Psoas muscle (tissue), 8 donors: Measurements from ENCODE around the gene CH25H. TPM values are rescaled to one million over a fixed set of nuclear protein-coding genes. Genes with fewer than 3 reads are reported as not detected.

Experiments used
- ATAC-seq, 4 donors: fragments of 200-7000 bp; cut with Tn5 transposase; one replicate each; pipeline ENCODE4 v1.9.1; 2020; ENCODE audit warnings: moderate library complexity in 3 of 4, mild to moderate bottlenecking in 2 of 4
- DNase-seq, 2 donors: peaks; one replicate each; pipeline ENCODE4 v3.0.0-alpha.2; 2020
- H3K27ac ChIP-seq: fragments of 200-600 bp; one replicate; pipeline ENCODE4 v1.8.0; 2022
- H3K27me3 ChIP-seq, 3 donors: fragments of 200-600 bp in 1 of 3; one replicate each; pipeline versions ENCODE4 v1.6.1 to v1.8.0; 2013 to 2022; ENCODE audit warnings: low read length in 2 of 3, mild to moderate bottlenecking in 2 of 3, moderate library complexity in 1 of 3; ENCODE audit not compliant: insufficient read depth in 3 of 3
- H3K36me3 ChIP-seq, 2 donors: fragments of 200-600 bp in 1 of 2; one replicate each; pipeline versions ENCODE4 v1.6.1 to v1.8.0; 2013 to 2022; ENCODE audit warnings: low read depth in 1 of 2, mild to moderate bottlenecking in 1 of 2, moderate library complexity in 1 of 2; ENCODE audit not compliant: insufficient read depth in 1 of 2
- H3K4me1 ChIP-seq: fragments of 200-600 bp; one replicate; pipeline ENCODE4 v1.8.0; 2022
- H3K4me3 ChIP-seq: fragments of 200-600 bp; one replicate; pipeline ENCODE4 v1.8.0; 2022; ENCODE audit warnings: mild to moderate bottlenecking
- H3K9me3 ChIP-seq: fragments of 200-600 bp; one replicate; pipeline ENCODE4 v1.8.0; 2022
- CTCF ChIP-seq: fragments of 200-600 bp; IDR thresholded peaks from one replicate; pipeline ENCODE4 v1.8.0; 2022; ENCODE audit warnings: antibody characterized with exemption
- WGBS, 3 donors: extraction: QIAGEN DNeasy Blood & Tissue Kit; methylation state at CpG; one replicate each; pipeline versions ENCODE4 v1.1.6 to v1.1.7; 2013; 5-methylcytosine and 5-hydroxymethylcytosine counted together
- intact Hi-C, 2 donors: fragments of 100-400 bp; cut with DNase I; formaldehyde crosslinking; loops; one replicate each; pipeline versions ENCODE4 v1.11.0 to v1.14.2; 2022
- polyA plus RNA-seq, 3 donors: library from polyadenylated mRNA; stranded (reverse); fragments of 200-250 nt; gene quantifications; one replicate each; pipeline ENCODE4 v1.2.3, GENCODE V29; 2013
- total RNA-seq, 4 donors: library from RNA; stranded (reverse); fragmentation: NEBNext Ultra II Directional in 2 of 4; extraction: Animal tissue kit (Norgen Biotek cat#: 25700) in 2 of 4; gene quantifications; one replicate each; pipeline versions ENCODE4 v1.2.1 to v1.2.4, GENCODE V29; 2021 to 2023
- donor health status: healthy with polysubstance abuse.
- donor health status: DM: no; HTN: no; CAD: no; lungs with moderate emphysema.
- donor health status: Bipolar disorder and iron deficiency.
- donor health status: healthy.
- donor health status: DM: yes; HTN: yes; CAD: no.
- donor health status: DM: no; HTN: no; CAD: no.
- donor health status: DM: no; HTN: no; CAD: no.
- donor health status: DM: yes; HTN: yes; CAD: no.

The CH25H gene
- total and polyA plus RNA-seq, 7 donors = 0.05 to 1.1 (median 0.25) TPM; not detected in 2

GRCh38 chr10:89204621-89205185 lies 2.4 kb downstream of the CH25H start:
- H3K36me3 ChIP-seq = no peaks in the 10 kb centered on the region
- no peak for TF ChIP-seq CTCF
- intact Hi-C loops = no loop called here
- peaks cover 9% of the 10 kb centered on the region for H3K4me1 ChIP-seq
- no peak for DNase-seq
- WGBS, 3 donors = 52 to 68% (median 64%) methylated on average over 6 of the region's 6 CpGs
- no peak for ATAC-seq
- H3K27ac ChIP-seq = no peak overlapping the region
- peaks cover 2 to 57% (median 6%) of the 10 kb centered on the region in 3 donors for H3K27me3 ChIP-seq
- no peak overlapping the region for H3K4me3 ChIP-seq
- no peaks in the 10 kb centered on the region for H3K9me3 ChIP-seq

DNA sequence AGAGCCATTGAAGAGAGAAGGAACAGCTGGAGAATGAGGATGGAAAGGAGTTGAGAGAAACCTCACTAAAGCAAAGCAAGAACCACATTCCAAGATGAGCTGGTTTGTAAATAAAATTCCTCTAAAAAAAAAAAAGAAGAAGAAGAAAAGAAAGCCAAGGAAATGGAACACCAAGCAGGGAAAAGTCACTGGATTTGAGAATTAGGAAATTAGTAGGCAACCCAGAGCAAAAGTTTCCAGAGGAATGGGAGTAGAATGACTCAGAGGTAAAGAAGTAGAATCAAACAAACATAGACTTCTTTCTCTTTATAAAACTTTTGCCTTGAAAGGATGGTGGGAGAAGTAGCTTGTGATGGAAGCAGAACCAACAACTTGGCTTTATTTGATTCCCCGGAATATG lies 3.9 kb downstream of the CH25H start:
- peaks cover 7% of the 10 kb centered on the region for H3K4me1 ChIP-seq
- DNase-seq (no peak), ATAC-seq (no peak)
- no peak overlapping the region for H3K4me3 ChIP-seq
- no peaks in the 10 kb centered on the region for H3K36me3 ChIP-seq
- 89 to 100% (median 91%) methylated on average over 1 of the region's 1 CpG for WGBS, 3 donors
- TF ChIP-seq CTCF = no peak
- peaks cover 0 to 49% (median 6%) of the 10 kb centered on the region in 3 donors for H3K27me3 ChIP-seq
- H3K27ac ChIP-seq = no peak overlapping the region
- no peaks in the 10 kb centered on the region for H3K9me3 ChIP-seq
- intact Hi-C loops = no loop called here

DNA sequence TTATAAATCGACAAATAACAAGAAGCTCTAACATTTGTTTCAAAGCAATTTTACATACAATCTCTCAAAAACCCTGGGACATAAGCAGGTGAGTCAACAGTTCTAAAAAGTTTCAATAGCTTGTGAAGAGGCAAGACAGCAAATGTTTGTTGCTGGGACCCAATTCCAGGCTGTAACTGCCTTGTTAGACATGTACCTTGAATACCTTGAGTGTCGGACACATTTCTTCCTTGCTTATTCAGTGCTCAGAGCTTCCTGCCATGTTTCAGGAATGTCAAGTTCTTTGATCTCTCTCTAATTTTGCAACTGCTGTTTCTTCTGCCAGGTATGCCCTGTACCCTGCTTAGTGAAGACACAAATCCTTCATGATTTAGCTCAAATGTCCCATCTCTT lies 5.1 kb downstream of the CH25H start:
- H3K9me3 ChIP-seq = no peaks in the 10 kb centered on the region
- DNase-seq = no peak
- no peaks in the 10 kb centered on the region for H3K36me3 ChIP-seq
- no peak for ATAC-seq
- H3K4me1 ChIP-seq = no peaks in the 10 kb centered on the region
- H3K27ac ChIP-seq = no peak overlapping the region
- no peak for TF ChIP-seq CTCF
- intact Hi-C loops = no loop called here
- WGBS, 3 donors = 73 to 96% (median 84%) methylated on average over 2 of the region's 2 CpGs
- H3K27me3 ChIP-seq = peaks cover 0 to 38% (median 6%) of the 10 kb centered on the region in 3 donors
- no peak overlapping the region for H3K4me3 ChIP-seq

DNA sequence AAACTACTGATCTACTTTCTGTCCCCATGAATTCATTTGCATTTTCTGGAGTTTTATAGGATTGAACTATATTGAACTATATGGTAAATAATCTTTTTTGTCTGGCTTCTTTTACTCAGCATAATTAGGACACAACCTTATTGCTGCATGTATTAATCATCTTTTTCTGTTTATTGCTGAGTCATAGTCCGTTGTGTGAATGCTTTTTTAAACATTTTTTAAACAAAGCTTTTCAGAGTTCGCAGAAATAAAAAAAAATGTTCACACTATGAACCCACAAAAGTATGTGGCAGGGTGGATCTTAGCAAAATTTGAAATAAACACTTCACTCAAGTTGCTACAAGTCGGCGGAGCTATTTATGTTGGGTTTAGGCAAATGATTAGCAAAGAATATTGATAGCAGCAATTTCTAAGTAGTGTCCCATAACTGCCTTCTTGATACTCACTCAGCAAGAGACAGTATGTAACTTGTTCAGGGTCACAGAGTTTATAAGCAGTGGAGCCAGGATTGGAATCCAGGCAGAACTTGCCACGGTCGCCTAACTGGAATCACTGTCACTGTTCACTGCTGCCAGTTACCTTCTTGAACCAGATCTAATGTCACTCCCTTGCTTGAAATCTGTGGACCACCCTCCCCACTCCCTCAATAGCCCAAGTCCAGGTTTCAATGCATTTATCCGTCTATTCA lies 5.6 kb downstream of the CH25H start:
- H3K27me3 ChIP-seq = peaks cover 0 to 33% (median 6%) of the 10 kb centered on the region in 3 donors
- no peak for DNase-seq
- H3K27ac ChIP-seq = no peak overlapping the region
- intact Hi-C loops = no loop called here
- TF ChIP-seq CTCF = no peak
- no peak for ATAC-seq
- H3K36me3 ChIP-seq = no peaks in the 10 kb centered on the region
- 76 to 86% (median 83%) methylated on average over 7 of the region's 7 CpGs for WGBS, 3 donors
- no peaks in the 10 kb centered on the region for H3K4me1 ChIP-seq
- no peak overlapping the region for H3K4me3 ChIP-seq
- no peaks in the 10 kb centered on the region for H3K9me3 ChIP-seq
